Smooth muscle cell (in vitro differentiated cells): Measurements from ENCODE around the gene MRPL55. TPM values are rescaled to one million over a fixed set of nuclear protein-coding genes. Genes with fewer than 3 reads are reported as not detected.

Experiments
- DNase-seq: peaks from one replicate; lab custom pipeline; 2025; ENCODE audit not compliant: unreplicated experiment; lab: John Stamatoyannopoulos, UW
- H2AFZ ChIP-seq: fragments of 200-600 bp; sonication (generic); 2 replicates; pipeline ENCODE4 v1.6.0; 2016; ENCODE audit warnings: antibody characterized with exemption, low read depth, mild to moderate bottlenecking
- H3F3A ChIP-seq: fragments of 200-600 bp; sonication (generic); 2 replicates; pipeline ENCODE4 v1.6.0; 2017; ENCODE audit warnings: antibody characterized with exemption, low read depth
- H3K27ac ChIP-seq: fragments of 200-600 bp; sonication (generic); 2 replicates; pipeline ENCODE4 v1.5.1; 2016; ENCODE audit warnings: low read depth, mild to moderate bottlenecking
- H3K27me3 ChIP-seq: fragments of 200-600 bp; sonication (generic); 2 replicates; pipeline ENCODE4 v1.6.1; 2016; ENCODE audit warnings: low read depth, mild to moderate bottlenecking
- H3K36me3 ChIP-seq: fragments of 200-600 bp; sonication (generic); 2 replicates; pipeline ENCODE4 v1.5.1; 2016; ENCODE audit warnings: low read depth
- H3K4me1 ChIP-seq: fragments of 200-600 bp; sonication (generic); 2 replicates; pipeline ENCODE4 v1.5.1; 2016; ENCODE audit warnings: low read depth
- H3K4me2 ChIP-seq: fragments of 200-600 bp; sonication (generic); 2 replicates; pipeline ENCODE4 v1.6.0; 2016; ENCODE audit warnings: mild to moderate bottlenecking
- H3K4me3 ChIP-seq: fragments of 200-600 bp; sonication (generic); 2 replicates; pipeline ENCODE4 v1.5.1; 2016; ENCODE audit warnings: mild to moderate bottlenecking
- H3K79me2 ChIP-seq: fragments of 200-600 bp; sonication (generic); 2 replicates; pipeline ENCODE4 v1.6.0; 2016; ENCODE audit warnings: low read depth, mild to moderate bottlenecking
- H3K9ac ChIP-seq: fragments of 200-600 bp; sonication (generic); 2 replicates; pipeline ENCODE4 v1.6.0; 2016; ENCODE audit warnings: low read depth
- H3K9me3 ChIP-seq: fragments of 200-600 bp; sonication (generic); replicated peaks from 2 replicates; pipeline ENCODE4 v1.5.1; 2016; ENCODE audit warnings: low read depth
- H4K20me1 ChIP-seq: fragments of 200-600 bp; sonication (generic); 2 replicates; pipeline ENCODE4 v1.6.0; 2016; ENCODE audit warnings: low read depth
- CTCF ChIP-seq: fragments of 200-600 bp; sonication (generic); IDR thresholded peaks from 2 replicates; pipeline ENCODE4 v1.5.1; 2017; ENCODE audit warnings: borderline replicate concordance, mild to moderate bottlenecking, antibody characterized with exemption; ENCODE audit not compliant: insufficient read depth, poor library complexity, severe bottlenecking
- WGBS: methylation state at CpG from one replicate; pipeline ENCODE4 v1.1.7; 2016; ENCODE audit warnings: low lambda C conversion rate; 5-methylcytosine and 5-hydroxymethylcytosine counted together
- polyA plus RNA-seq: library from polyadenylated mRNA; unstranded; fragments of >200 nt; fragmentation: Nextera tagmentation; extraction: Ambion mirVana; gene quantifications from 2 replicates; pipeline ENCODE4 v1.2.1, GENCODE V29; 2016
- total RNA-seq: library from RNA; depleted of rRNA; stranded (reverse); fragments of >200 nt; gene quantifications from 2 replicates; pipeline ENCODE4 v1.2.3, GENCODE V29; 2014

MRPL55 gene
- total and polyA plus RNA-seq, 2 experiments from 2014 or later, result 83.4 to 178 TPM

- H3K4me1 ChIP-seq, result no peaks in the 10 kb centered on the region
- WGBS, result 97% methylated on average over 13 of the region's 13 CpGs
- no peaks in the 10 kb centered on the region for H3K36me3 ChIP-seq
- H3K9me3 ChIP-seq, result no peaks in the 10 kb centered on the region
- H3K79me2 ChIP-seq, result peaks cover 100% of the 10 kb centered on the region
- no peak overlapping the region for H3K4me3 ChIP-seq
- H2AFZ ChIP-seq, result no peak overlapping the region
- DNase-seq, result no peak
- no peaks in the 10 kb centered on the region for H3K27me3 ChIP-seq
- no peak overlapping the region for H3K4me2 ChIP-seq
- no peak overlapping the region for H3K27ac ChIP-seq
- peaks cover 100% of the 10 kb centered on the region for H4K20me1 ChIP-seq
- no peak for TF ChIP-seq CTCF
- H3F3A ChIP-seq, result peaks cover 37% of the 10 kb centered on the region
- H3K9ac ChIP-seq, result no peak overlapping the region
Measured at GRCh38 chr1:228094432-228095016, 14.6 kb downstream of the MRPL55 start.

- TF ChIP-seq CTCF, result no peak
- 90% methylated on average over 20 of the region's 20 CpGs for WGBS
- Histone ChIP-seq H3K79me2 (peaks cover 100% of the 10 kb centered on the region), H3K9me3 (no peaks in the 10 kb centered on the region), H3K27me3 (no peaks in the 10 kb centered on the region), H4K20me1 (peaks cover 100% of the 10 kb centered on the region), H3K4me3 (no peak overlapping the region), H3K9ac (no peak overlapping the region), H2AFZ (no peak overlapping the region), H3K4me2 (no peak overlapping the region), H3K36me3 (no peaks in the 10 kb centered on the region), H3K27ac (peak overlapping the region; percentile 96), H3K4me1 (peaks cover 5% of the 10 kb centered on the region), H3F3A (peaks cover 29% of the 10 kb centered on the region)
- DNase-seq, result no peak
Measured at GRCh38 chr1:228093050-228093906, 15.8 kb downstream of the MRPL55 start.

GRCh38 chr1:228092342-228093049, 16.6 kb downstream of the MRPL55 start:
- peaks cover 23% of the 10 kb centered on the region for H3F3A ChIP-seq
- H3K9ac ChIP-seq, result no peak overlapping the region
- H2AFZ ChIP-seq, result no peak overlapping the region
- peaks cover 100% of the 10 kb centered on the region for H3K79me2 ChIP-seq
- no peak overlapping the region for H3K4me3 ChIP-seq
- H3K27me3 ChIP-seq, result no peaks in the 10 kb centered on the region
- no peak overlapping the region for H3K4me2 ChIP-seq
- TF ChIP-seq CTCF, result no peak
- H3K36me3 ChIP-seq, result no peaks in the 10 kb centered on the region
- peaks cover 100% of the 10 kb centered on the region for H4K20me1 ChIP-seq
- peak overlapping the region; percentile 96 for H3K27ac ChIP-seq
- 91% methylated on average over 11 of the region's 11 CpGs for WGBS
- DNase-seq, result no peak
- no peaks in the 10 kb centered on the region for H3K9me3 ChIP-seq
- H3K4me1 ChIP-seq, result peaks cover 9% of the 10 kb centered on the region
